ENCODE measurements around the gene F12.

The F12 gene

GRCh38 chr5:177410575-177410974, 1.2 kb upstream of the F12 start:
- no peak for DNase-seq (ENCODE audit: low spot score)

- no peak for DNase-seq (ENCODE audit: low spot score)
Observed at GRCh38 chr5:177405805-177406204, 3.6 kb downstream of the F12 start.

GRCh38 chr5:177405312-177405711, 4.1 kb downstream of the F12 start:
- no peak for DNase-seq (ENCODE audit: low spot score)

GRCh38 chr5:177404641-177405179, 4.7 kb downstream of the F12 start:
- DNase-seq (ENCODE audit: low spot score): no peak

- peak; percentile 95 for DNase-seq (ENCODE audit: low spot score)
Observed at GRCh38 chr5:177403792-177404640, 5.3 kb downstream of the F12 start.

GRCh38 chr5:177403102-177403791, 6.1 kb downstream of the F12 start:
- DNase-seq (ENCODE audit: low spot score): peak; percentile 64

- peak; percentile 65 for DNase-seq (ENCODE audit: low spot score)
Observed at GRCh38 chr5:177402271-177403043, 6.9 kb downstream of the F12 start.

GRCh38 chr5:177399997-177400868, 9.1 kb downstream of the F12 start, which contains the start of gene PFN3:
Gene PFN3, minus strand, starts transcription at chr5:177400661. Its CDS starts 85 bp downstream, at chr5:177400576.
- DNase-seq (ENCODE audit: low spot score): no peak

- no peak for DNase-seq (ENCODE audit: low spot score)
Observed at GRCh38 chr5:177397875-177398390, 11.4 kb downstream of the F12 start.

- no peak for DNase-seq (ENCODE audit: low spot score)
Observed at GRCh38 chr5:177396807-177397206, 12.6 kb downstream of the F12 start.

- DNase-seq (ENCODE audit: low spot score): no peak
Observed at GRCh38 chr5:177396078-177396477, 13.3 kb downstream of the F12 start.

- DNase-seq (ENCODE audit: low spot score): no peak
Observed at GRCh38 chr5:177393990-177394389, 15.4 kb downstream of the F12 start.

- no peak for DNase-seq (ENCODE audit: low spot score)
Observed at GRCh38 chr5:177393206-177393765, 16.1 kb downstream of the F12 start.

- no peak for DNase-seq (ENCODE audit: low spot score)
Observed at GRCh38 chr5:177392765-177393164, 16.6 kb downstream of the F12 start.

- peak; percentile 91 for DNase-seq (ENCODE audit: low spot score)
Observed at GRCh38 chr5:177390363-177391300, 18.7 kb downstream of the F12 start.

GRCh38 chr5:177389241-177390169, 19.9 kb downstream of the F12 start:
- peak; percentile 86 for DNase-seq (ENCODE audit: low spot score)

GRCh38 chr5:177388521-177389052, 20.8 kb downstream of the F12 start:
- no peak for DNase-seq (ENCODE audit: low spot score)

GRCh38 chr5:177387405-177387804, 22.0 kb downstream of the F12 start:
- DNase-seq (ENCODE audit: low spot score): no peak

All from AG08396 (cell line).